Osteoblast (primary cell): Measurements from ENCODE around the gene CGREF1. TPM values are rescaled to one million over a fixed set of nuclear protein-coding genes. Genes with fewer than 3 reads are reported as not detected.

Source experiments
- DNase-seq: peaks from one replicate; pipeline ENCODE4 v3.0.0; 2011; ENCODE audit warnings: low spot score, mixed read lengths; ENCODE audit not compliant: insufficient read length; ENCODE audit errors: missing footprints
- H2AFZ ChIP-seq: 2 replicates; pipeline ENCODE4 v1.6.0; 2011; ENCODE audit warnings: mild to moderate bottlenecking, low read length
- H3K27ac ChIP-seq: 2 replicates; pipeline ENCODE4 v1.5.1; 2011; ENCODE audit warnings: mild to moderate bottlenecking, low read depth, low read length, moderate library complexity
- H3K27me3 ChIP-seq: 2 replicates; pipeline ENCODE4 v1.6.0; 2012; ENCODE audit warnings: mild to moderate bottlenecking, control low read depth, inconsistent platforms, low read length, moderate library complexity; ENCODE audit not compliant: insufficient read depth
- H3K36me3 ChIP-seq: 2 replicates; pipeline ENCODE4 v1.5.1; 2011; ENCODE audit warnings: mild to moderate bottlenecking, low read length, control low read depth, moderate library complexity; ENCODE audit not compliant: insufficient read depth
- H3K4me1 ChIP-seq: 2 replicates; pipeline ENCODE4 v1.5.1; 2011; ENCODE audit warnings: mild to moderate bottlenecking, low read length, control low read depth, moderate library complexity; ENCODE audit not compliant: insufficient read depth
- H3K4me2 ChIP-seq: 2 replicates; pipeline ENCODE4 v1.6.0; 2011; ENCODE audit warnings: mild to moderate bottlenecking, low read length; ENCODE audit not compliant: insufficient read depth
- H3K4me3 ChIP-seq: fragments of 200-600 bp; sonication (generic); 3 replicates; pipeline ENCODE4 v1.5.1; 2012; ENCODE audit warnings: mild to moderate bottlenecking, low read length, inconsistent platforms; ENCODE audit not compliant: insufficient read depth
- H3K79me2 ChIP-seq: 2 replicates; pipeline ENCODE4 v1.6.0; 2012; ENCODE audit warnings: mild to moderate bottlenecking, low read length, control low read depth, inconsistent platforms; ENCODE audit not compliant: insufficient read depth
- H3K9me3 ChIP-seq: 2 replicates; pipeline ENCODE4 v1.5.1; 2011; ENCODE audit warnings: low read depth, low read length, control low read depth
- H4K20me1 ChIP-seq: 2 replicates; pipeline ENCODE4 v1.6.0; 2012; ENCODE audit warnings: mild to moderate bottlenecking, low read length, control low read depth; ENCODE audit not compliant: insufficient read depth
- total RNA-seq: library from RNA; depleted of rRNA; stranded (reverse); fragments of >200 nt; gene quantifications from 2 replicates; pipeline ENCODE4 v1.2.3, GENCODE V29; 2012
- TF ChIP-seq, protein P1 (sequence below): IDR thresholded peaks from 2 replicates; pipeline ENCODE4 v1.5.1; 2011; ENCODE audit warnings: mild to moderate bottlenecking, low read depth, low read length, moderate library complexity; ENCODE audit errors: extremely low read depth

The CGREF1 gene
- total RNA-seq, 1 donor: 14.5 TPM

DNA sequence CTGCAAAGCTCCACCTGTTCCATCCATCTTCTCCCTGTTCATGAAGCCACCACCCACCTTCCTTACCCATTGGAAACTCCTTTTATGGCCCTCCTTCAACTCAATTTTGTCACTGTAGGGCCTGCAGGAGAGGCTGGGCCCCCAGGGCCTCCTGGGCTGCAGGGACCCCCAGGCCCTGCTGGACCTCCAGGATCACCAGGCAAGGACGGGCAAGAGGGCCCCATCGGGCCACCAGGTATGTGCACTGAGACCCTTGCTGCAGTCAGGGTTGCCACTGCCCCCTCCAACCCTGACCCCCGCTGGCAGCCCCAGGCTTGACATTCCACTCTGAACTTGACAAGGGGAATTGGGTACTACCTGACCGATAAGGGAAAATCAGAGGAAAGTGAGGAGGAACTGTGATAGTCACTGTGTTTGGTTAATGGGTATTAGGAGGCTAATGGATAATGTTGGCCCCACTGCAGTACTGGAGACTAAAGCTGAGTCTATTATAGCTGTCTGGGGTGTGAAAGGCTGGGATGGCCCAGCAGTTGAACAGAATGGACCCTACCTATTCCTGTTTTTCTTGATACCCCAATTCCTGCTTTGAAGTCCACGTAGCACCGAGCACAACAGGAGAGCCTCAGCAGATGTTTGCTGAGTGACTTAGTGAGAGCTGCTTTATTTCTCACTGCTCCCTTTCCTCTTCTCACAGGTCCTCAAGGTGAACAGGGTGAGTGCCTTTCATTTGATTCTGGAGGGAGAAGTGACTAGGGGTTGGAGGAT, 34.4 kb downstream of the CGREF1 start:
- TF ChIP-seq, protein P1, sequence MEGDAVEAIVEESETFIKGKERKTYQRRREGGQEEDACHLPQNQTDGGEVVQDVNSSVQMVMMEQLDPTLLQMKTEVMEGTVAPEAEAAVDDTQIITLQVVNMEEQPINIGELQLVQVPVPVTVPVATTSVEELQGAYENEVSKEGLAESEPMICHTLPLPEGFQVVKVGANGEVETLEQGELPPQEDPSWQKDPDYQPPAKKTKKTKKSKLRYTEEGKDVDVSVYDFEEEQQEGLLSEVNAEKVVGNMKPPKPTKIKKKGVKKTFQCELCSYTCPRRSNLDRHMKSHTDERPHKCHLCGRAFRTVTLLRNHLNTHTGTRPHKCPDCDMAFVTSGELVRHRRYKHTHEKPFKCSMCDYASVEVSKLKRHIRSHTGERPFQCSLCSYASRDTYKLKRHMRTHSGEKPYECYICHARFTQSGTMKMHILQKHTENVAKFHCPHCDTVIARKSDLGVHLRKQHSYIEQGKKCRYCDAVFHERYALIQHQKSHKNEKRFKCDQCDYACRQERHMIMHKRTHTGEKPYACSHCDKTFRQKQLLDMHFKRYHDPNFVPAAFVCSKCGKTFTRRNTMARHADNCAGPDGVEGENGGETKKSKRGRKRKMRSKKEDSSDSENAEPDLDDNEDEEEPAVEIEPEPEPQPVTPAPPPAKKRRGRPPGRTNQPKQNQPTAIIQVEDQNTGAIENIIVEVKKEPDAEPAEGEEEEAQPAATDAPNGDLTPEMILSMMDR: no peak
- Histone ChIP-seq H2AFZ (no peak overlapping the region), H3K9me3 (no peaks in the 10 kb centered on the region), H4K20me1 (peaks cover 33% of the 10 kb centered on the region), H3K4me1 (peaks cover 25% of the 10 kb centered on the region), H3K79me2 (peaks cover 26% of the 10 kb centered on the region), H3K27me3 (no peaks in the 10 kb centered on the region), H3K4me3 (no peak overlapping the region), H3K4me2 (no peak overlapping the region), H3K36me3 (peaks cover 27% of the 10 kb centered on the region), H3K27ac (no peak overlapping the region)
- peak; percentile 80 for DNase-seq

DNA sequence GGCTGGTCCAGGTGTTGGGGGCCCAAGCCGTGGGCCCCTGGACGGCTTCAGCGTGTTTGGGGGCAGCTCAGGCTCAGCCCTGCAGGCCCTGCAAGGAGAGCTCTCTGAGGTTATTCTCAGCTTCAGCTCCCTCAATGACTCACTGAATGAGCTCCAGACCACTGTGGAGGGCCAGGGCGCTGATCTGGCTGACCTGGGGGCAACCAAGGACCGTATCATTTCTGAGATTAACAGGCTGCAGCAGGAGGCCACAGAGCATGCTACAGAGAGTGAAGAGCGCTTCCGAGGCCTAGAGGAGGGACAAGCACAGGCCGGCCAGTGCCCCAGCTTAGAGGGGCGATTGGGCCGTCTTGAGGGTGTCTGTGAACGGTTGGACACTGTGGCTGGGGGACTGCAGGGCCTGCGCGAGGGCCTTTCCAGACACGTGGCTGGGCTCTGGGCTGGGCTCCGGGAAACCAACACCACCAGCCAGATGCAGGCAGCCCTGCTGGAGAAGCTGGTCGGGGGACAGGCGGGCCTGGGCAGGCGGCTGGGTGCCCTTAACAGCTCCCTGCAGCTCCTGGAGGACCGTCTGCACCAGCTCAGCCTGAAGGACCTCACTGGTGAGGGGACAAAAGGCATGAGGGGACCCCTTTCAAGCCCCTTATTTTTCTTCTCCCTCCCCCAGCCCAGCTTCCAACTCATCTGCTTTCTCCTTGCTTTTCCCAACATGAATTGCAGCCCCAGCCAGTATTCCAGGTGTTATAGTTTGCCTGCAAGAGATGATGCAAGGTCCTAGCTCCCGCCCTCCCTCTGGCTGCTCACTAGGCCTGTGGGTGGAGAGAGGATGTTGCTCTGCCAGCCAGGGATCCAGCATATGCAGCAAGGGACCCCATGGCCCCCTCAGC, 35.3 kb downstream of the CGREF1 start:
- Histone ChIP-seq H3K27ac (no peak overlapping the region), H3K4me3 (no peak overlapping the region), H3K4me2 (no peak overlapping the region), H3K36me3 (peaks cover 27% of the 10 kb centered on the region), H3K79me2 (peaks cover 34% of the 10 kb centered on the region), H4K20me1 (peaks cover 33% of the 10 kb centered on the region), H2AFZ (no peak overlapping the region), H3K4me1 (peaks cover 27% of the 10 kb centered on the region), H3K27me3 (no peaks in the 10 kb centered on the region), H3K9me3 (no peaks in the 10 kb centered on the region)
- DNase-seq: peak; percentile 77
- TF ChIP-seq, protein P1: no peak

DNA sequence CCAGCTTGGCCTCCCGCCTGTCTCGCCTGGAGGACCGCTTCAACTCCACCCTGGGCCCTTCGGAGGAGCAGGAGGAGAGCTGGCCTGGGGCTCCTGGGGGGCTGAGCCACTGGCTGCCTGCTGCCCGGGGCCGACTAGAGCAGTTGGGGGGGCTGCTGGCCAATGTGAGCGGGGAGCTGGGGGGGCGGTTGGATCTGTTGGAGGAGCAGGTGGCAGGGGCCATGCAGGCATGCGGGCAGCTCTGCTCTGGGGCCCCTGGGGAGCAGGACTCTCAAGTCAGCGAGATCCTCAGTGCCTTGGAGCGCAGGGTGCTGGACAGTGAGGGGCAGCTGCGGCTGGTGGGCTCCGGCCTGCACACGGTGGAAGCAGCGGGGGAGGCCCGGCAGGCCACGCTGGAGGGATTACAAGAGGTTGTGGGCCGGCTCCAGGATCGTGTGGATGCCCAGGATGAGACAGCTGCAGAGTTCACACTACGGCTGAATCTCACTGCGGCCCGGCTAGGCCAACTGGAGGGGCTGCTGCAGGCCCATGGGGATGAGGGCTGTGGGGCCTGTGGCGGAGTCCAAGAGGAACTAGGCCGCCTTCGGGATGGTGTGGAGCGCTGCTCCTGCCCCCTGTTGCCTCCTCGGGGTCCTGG, 36.0 kb downstream of the CGREF1 start:
- Histone ChIP-seq H3K4me1 (peaks cover 30% of the 10 kb centered on the region), H3K36me3 (peaks cover 27% of the 10 kb centered on the region), H3K79me2 (peaks cover 37% of the 10 kb centered on the region), H3K9me3 (no peaks in the 10 kb centered on the region), H2AFZ (no peak overlapping the region), H3K27me3 (no peaks in the 10 kb centered on the region), H3K27ac (no peak overlapping the region), H3K4me2 (no peak overlapping the region), H3K4me3 (no peak overlapping the region), H4K20me1 (peaks cover 33% of the 10 kb centered on the region)
- TF ChIP-seq, protein P1: no peak
- DNase-seq: no peak
